Amygdala (tissue), 56 donors: ENCODE results near the gene ATOH8.
A peak's percentile ranks its signal among the peaks of the same experiment; 100 is the strongest.

ENCODE experiments used
- DNase-seq, 56 donors: peaks; one replicate each; lab custom pipeline; 2025; lab: John Stamatoyannopoulos, UW

The ATOH8 gene

GRCh38 chr2:85734942-85735608, 18.7 kb upstream of the ATOH8 start:
- no peak for DNase-seq

GRCh38 chr2:85735691-85736090, 18.1 kb upstream of the ATOH8 start:
- DNase-seq: no peak

GRCh38 chr2:85736456-85737355, 17.1 kb upstream of the ATOH8 start:
- no peak for DNase-seq

- DNase-seq: peak in 1 of 56 donors; percentile 7
Measured at GRCh38 chr2:85737481-85737880, 16.3 kb upstream of the ATOH8 start.

DNA sequence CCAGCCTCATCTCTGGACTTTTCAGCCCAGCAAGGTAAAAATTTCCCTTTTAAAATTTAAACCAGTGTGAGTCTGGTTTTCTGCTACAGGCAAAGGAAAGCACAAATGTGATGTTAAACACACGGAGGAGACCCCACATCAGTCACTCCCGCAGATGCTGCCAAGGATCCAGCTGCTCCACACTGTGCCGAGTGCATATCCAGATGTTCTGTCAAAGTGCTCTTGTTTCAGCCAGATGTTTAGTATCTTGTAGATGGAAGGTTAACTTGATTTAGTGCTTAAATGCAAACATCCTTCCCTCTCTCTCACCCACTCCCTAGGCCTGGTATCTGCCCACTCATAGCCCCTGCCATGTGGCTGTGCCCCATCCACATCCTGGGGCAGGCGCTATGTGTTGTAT, 15.8 kb upstream of the ATOH8 start:
- no peak for DNase-seq

DNA sequence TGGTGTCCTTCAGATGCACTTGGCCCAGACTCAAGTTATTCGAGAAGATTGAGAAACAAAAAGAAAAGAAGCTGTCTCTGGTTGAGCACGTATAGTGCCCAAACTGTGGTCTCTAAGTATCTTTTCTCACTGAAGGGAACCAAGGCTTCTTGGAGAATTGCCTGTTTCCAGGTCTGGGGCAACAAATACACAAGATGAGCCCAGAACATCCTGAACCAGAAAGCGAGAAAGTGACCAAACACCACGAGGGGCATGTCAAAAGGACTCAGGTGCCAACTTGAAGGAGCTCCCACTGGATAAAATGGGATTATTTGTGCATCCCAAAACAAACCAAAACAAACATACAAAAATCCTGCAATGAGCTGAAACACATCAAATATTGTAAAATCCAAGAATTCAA, 13.6 kb upstream of the ATOH8 start:
- no peak for DNase-seq

- peak in 9 of 56 donors; percentile 25 to 63 (median 38) for DNase-seq
Measured at GRCh38 chr2:85741211-85741832, 12.5 kb upstream of the ATOH8 start.

DNA sequence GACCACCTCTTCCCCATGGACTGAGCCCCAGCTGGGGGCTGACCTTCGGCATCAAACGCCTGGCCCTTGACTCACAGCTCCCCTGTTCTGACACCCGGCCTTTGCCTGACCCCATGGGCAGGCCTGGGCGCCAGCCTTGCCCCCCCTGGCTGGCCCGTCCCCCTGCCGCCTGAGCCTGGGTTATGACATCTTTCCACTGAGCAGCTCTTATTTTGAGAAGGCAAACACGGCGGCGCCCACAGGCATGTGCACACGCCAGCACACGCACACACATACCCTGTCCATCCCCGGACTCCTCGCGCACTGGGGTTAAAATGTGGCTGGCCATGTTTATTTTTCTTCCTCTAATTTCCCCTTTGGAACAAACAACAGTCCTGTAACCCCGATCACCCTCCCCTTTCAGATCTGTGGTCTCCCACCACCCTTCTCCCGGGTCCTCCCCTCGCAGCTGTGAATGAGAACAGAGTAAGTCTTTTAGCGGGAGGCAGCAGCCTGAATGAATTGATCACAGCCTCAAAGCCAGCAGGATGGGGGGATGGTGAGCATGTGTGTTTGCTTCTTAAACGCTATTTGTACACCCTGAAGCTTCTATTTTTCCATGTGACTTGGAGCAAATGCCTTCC, 11.8 kb upstream of the ATOH8 start:
- peak in 54 of 56 donors; percentile 36 to 92 (median 76) for DNase-seq

GRCh38 chr2:85743304-85743978, 10.3 kb upstream of the ATOH8 start:
- DNase-seq: no peak

GRCh38 chr2:85744055-85744454, 9.7 kb upstream of the ATOH8 start:
- DNase-seq: no peak

GRCh38 chr2:85744741-85745601, 8.8 kb upstream of the ATOH8 start:
- peak in 33 of 56 donors; percentile 19 to 77 (median 44) for DNase-seq

- no peak for DNase-seq
Measured at GRCh38 chr2:85745619-85746018, 8.2 kb upstream of the ATOH8 start.

- DNase-seq: no peak
Measured at GRCh38 chr2:85746321-85747004, 7.3 kb upstream of the ATOH8 start.

DNA sequence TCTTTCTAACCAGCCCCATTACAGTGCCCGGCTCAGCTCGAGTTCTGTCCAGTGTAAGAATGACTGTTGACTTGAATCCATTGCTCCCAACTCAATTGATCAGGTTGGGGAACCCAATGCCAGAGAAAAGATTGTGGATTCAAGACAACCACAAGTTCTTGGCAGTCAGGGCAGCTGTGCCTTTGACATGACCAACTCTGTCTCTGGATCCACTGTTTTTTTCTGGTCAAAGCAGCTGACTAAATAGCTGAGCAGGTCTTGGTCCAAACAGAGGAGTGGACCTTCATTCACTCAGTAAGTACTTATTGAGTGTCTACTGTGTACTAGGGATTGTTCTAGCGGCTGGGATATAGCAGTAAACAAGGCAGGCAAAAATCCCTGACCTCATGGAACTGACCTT, 6.3 kb upstream of the ATOH8 start:
- DNase-seq: no peak

DNA sequence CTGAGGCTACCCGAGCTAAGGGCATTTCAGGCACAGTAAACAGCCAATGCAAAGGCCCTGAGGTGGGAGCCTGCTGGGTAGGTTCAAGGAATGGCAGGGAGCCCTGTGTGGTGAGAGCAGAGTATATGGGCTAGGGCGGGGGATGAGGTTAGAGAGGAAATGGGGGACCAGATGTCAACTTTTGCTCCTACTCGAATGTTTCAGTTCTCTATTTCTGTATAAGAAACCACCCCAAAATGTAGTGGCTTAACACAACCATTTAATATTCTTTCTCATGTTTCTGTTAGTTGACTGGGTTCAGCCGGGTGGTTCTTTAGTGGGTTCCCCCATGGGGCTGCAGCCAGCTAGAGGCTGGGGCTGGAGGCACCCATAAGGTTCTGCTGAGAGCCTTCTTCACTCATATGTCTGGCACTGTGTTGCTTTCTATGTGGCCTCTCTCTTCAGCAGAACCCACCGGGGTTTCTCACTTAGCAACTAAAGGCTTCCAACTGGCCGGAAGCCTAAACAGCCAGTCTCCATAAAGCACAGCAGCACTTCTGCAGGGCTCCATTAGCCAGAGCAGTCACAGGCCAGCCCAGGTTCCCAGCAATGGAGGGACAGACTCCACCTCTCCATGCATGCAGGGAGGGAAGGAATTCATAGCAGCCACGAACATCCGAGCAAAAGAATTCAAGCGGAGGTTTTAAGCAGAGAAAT, 5.6 kb upstream of the ATOH8 start:
- DNase-seq: no peak

DNA sequence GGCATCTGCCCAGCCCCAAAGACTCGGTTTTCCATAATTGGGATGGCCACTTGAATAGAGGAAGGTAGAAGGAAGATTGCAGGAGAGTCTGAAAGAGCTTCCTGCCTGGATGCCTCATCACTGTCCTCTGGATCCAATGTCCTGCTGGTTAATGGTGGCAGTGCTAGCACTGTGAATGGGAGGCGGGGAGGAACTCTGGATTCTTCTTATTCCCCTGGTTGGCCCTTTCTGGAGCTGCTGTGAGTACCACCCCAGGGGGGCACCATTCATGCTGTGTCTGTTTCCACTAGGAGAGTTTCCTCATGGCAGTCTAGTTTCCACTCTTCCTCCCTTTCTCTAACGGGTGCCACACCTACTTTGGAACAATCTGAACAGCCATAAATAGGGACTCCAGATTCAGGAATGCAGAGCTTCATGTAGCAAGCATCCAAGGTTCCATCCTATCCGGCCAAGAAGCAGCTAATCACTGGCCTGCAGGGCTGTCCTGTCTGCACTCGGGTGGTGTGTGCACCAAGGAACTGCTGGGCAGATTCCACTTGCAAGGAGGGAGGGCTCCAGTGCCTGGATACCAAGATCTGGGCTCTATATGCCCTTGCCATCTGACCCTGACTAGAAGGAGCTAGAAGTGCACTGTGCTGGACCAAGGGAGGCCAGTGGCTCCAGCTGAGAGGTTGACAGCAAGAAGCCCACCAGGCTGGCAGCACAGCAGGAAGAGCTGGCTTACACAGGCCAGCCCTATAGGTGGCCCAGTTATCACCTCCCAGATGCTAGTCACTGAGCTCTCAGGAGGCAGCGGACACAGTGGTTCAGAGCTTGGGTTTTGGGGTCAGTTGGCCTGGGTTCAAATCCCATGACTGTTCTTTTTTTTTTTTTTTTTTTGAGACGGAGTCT, 4.6 kb upstream of the ATOH8 start:
- DNase-seq: no peak
